B cell (primary cell): ENCODE measurements around the gene SLC44A2. TPM values are rescaled to one million over a fixed set of nuclear protein-coding genes. Genes with fewer than 3 reads are reported as not detected.

Source experiments
- ATAC-seq: fragments of 200-7000 bp; cut with Tn5 transposase; one replicate; pipeline ENCODE4 v1.10.0; 2021; ENCODE audit warnings: low read depth, mild to moderate bottlenecking, moderate number of reproducible peaks, moderate library complexity
- CTCF ChIA-PET: fragments of 350-600 bp; sonication (Branson Sonifier 250); formaldehyde crosslinking; loops from one replicate; lab custom pipeline; 2021; ENCODE audit warnings: antibody characterized with exemption, inconsistent platforms; lab: Charles Lee
- POLR2A ChIA-PET: fragments of 350-600 bp; sonication (Branson Sonifier 250); formaldehyde crosslinking; loops from one replicate; lab custom pipeline; 2021; ENCODE audit warnings: antibody characterized with exemption; lab: Charles Lee
- DNase-seq: peaks from one replicate; pipeline ENCODE4 v3.0.0; 2013
- H2AFZ ChIP-seq: 2 replicates; pipeline ENCODE4 v1.6.1; 2012; ENCODE audit warnings: mild to moderate bottlenecking, low read depth, low read length; ENCODE audit not compliant: insufficient read depth, poor library complexity, severe bottlenecking
- H3K27ac ChIP-seq, 2 donors: 1 replicate in 1 of 2; 2 replicates in 1 of 2; pipeline ENCODE4 v1.5.1; 2012 to 2013; ENCODE audit warnings: low read length in 2 of 2, mild to moderate bottlenecking in 2 of 2, moderate library complexity in 1 of 2
- H3K27me3 ChIP-seq, 4 experiments: fragments of 200-600 bp in 1 of 4; sonication (generic) in 1 of 4; replicated peaks in 1 of 4; 1 replicate in 2 of 4; 2 replicates in 2 of 4; pipeline versions ENCODE4 v1.6.1 to v1.7.0; 2013 to 2016; ENCODE audit warnings: low read length in 3 of 4, mild to moderate bottlenecking in 2 of 4, mixed read lengths in 1 of 4, moderate library complexity in 1 of 4; ENCODE audit not compliant: insufficient read depth in 4 of 4, control insufficient read depth in 3 of 4; ENCODE audit errors: control extremely low read depth in 1 of 4
- H3K36me3 ChIP-seq, 2 experiments: replicated peaks in 1 of 2; 1 replicate in 1 of 2; 2 replicates in 1 of 2; pipeline versions ENCODE4 v1.6.1 to v1.7.1; 2013; ENCODE audit warnings: low read length in 1 of 2; ENCODE audit not compliant: insufficient read depth in 2 of 2, control insufficient read depth in 1 of 2; ENCODE audit errors: control extremely low read depth in 1 of 2, extremely low read depth in 1 of 2
- H3K4me1 ChIP-seq, 2 donors: fragments of 200-600 bp in 1 of 2; sonication (generic) in 1 of 2; 1 replicate in 1 of 2; 2 replicates in 1 of 2; pipeline versions ENCODE4 v1.5.1 to v1.6.1; 2013 to 2017; ENCODE audit warnings: low read length in 2 of 2; ENCODE audit not compliant: control insufficient read depth in 2 of 2, insufficient read depth in 2 of 2
- H3K4me2 ChIP-seq: replicated peaks from 2 replicates; pipeline ENCODE3; 2012; ENCODE audit warnings: mild to moderate bottlenecking, low read depth, low read length; ENCODE audit not compliant: poor library complexity, severe bottlenecking
- H3K4me3 ChIP-seq, 5 experiments: fragments of 200-600 bp in 1 of 5; sonication (generic) in 1 of 5; 1 replicate in 3 of 5; 2 replicates in 2 of 5; pipeline versions ENCODE4 v1.5.1 to v1.7.0; 2011 to 2016; ENCODE audit warnings: low read length in 4 of 5, mild to moderate bottlenecking in 4 of 5, low read depth in 2 of 5, control low read depth in 1 of 5, moderate library complexity in 1 of 5; ENCODE audit not compliant: insufficient read depth in 1 of 5; ENCODE audit errors: control extremely low read depth in 1 of 5, extremely low read depth in 1 of 5
- H3K79me2 ChIP-seq: fragments of 200-600 bp; sonication (generic); one replicate; pipeline ENCODE4 v1.6.0; 2016; ENCODE audit warnings: low read length; ENCODE audit not compliant: control insufficient read depth, insufficient read depth
- H3K9ac ChIP-seq: fragments of 200-600 bp; sonication (generic); 2 replicates; pipeline ENCODE4 v1.6.1; 2017; ENCODE audit warnings: mild to moderate bottlenecking, low read length, moderate library complexity
- H3K9me3 ChIP-seq, 3 donors: one replicate each; pipeline versions ENCODE4 v1.6.1 to v1.7.1; 2013; ENCODE audit warnings: low read length in 2 of 3; ENCODE audit not compliant: control insufficient read depth in 2 of 3, insufficient read depth in 1 of 3; ENCODE audit errors: control extremely low read depth in 1 of 3
- H4K20me1 ChIP-seq: 2 replicates; pipeline ENCODE4 v1.6.0; 2012; ENCODE audit warnings: mild to moderate bottlenecking, low read length; ENCODE audit not compliant: insufficient read depth, control insufficient read depth, poor library complexity, severe bottlenecking
- H3K27ac Mint-ChIP-seq: one replicate; pipeline ENCODE4 v1.8.0; 2021; ENCODE audit warnings: mixed read lengths
- H3K27me3 Mint-ChIP-seq: one replicate; pipeline ENCODE4 v1.8.0; 2021; ENCODE audit warnings: mixed read lengths
- H3K4me1 Mint-ChIP-seq: one replicate; pipeline ENCODE4 v1.8.0; 2021; ENCODE audit warnings: mixed read lengths
- H3K4me3 Mint-ChIP-seq: one replicate; pipeline ENCODE4 v1.8.0; 2021; ENCODE audit warnings: mixed read lengths
- H3K9me3 Mint-ChIP-seq: one replicate; pipeline ENCODE4 v1.8.0; 2022; ENCODE audit warnings: mixed read lengths; ENCODE audit not compliant: insufficient read depth
- CTCF ChIP-seq: fragments of 200-600 bp; IDR thresholded peaks from one replicate; pipeline ENCODE4 v1.8.0; 2022; ENCODE audit warnings: antibody characterized with exemption, mild to moderate bottlenecking
- EZH2 ChIP-seq: IDR thresholded peaks from 2 replicates; pipeline ENCODE4 v1.6.1; 2012; ENCODE audit warnings: borderline replicate concordance, low read depth, mild to moderate bottlenecking, moderate library complexity, low read length; ENCODE audit not compliant: insufficient read depth, poor library complexity, severe bottlenecking
- WGBS: methylation state at CpG from one replicate; pipeline ENCODE4 v1.1.5; 2013; ENCODE audit warnings: missing lambda C conversion rate; ENCODE audit not compliant: insufficient coverage; 5-methylcytosine and 5-hydroxymethylcytosine counted together
- intact Hi-C: fragments of 100-400 bp; cut with micrococcal nuclease; formaldehyde crosslinking; loops from one replicate; pipeline ENCODE4 v1.10.0; 2022
- polyA plus RNA-seq: library from polyadenylated mRNA; depleted of rRNA; stranded (reverse); fragments of >200 nt; gene quantifications from 2 replicates; pipeline ENCODE4 v1.2.3, GENCODE V29; 2012
- total RNA-seq, 2 donors: library from RNA; stranded (reverse); fragments of 120-200 nt in 1 of 2; gene quantifications; 1 replicate in 1 of 2; 2 replicates in 1 of 2; pipeline versions ENCODE4 v1.2.3 to v1.2.4, GENCODE V29; 2013 to 2022

The SLC44A2 gene
- total and polyA plus RNA-seq, 2 donors (not counting 1 experiment from before 2014, with no cell fraction given) = 245 to 369 TPM

DNA sequence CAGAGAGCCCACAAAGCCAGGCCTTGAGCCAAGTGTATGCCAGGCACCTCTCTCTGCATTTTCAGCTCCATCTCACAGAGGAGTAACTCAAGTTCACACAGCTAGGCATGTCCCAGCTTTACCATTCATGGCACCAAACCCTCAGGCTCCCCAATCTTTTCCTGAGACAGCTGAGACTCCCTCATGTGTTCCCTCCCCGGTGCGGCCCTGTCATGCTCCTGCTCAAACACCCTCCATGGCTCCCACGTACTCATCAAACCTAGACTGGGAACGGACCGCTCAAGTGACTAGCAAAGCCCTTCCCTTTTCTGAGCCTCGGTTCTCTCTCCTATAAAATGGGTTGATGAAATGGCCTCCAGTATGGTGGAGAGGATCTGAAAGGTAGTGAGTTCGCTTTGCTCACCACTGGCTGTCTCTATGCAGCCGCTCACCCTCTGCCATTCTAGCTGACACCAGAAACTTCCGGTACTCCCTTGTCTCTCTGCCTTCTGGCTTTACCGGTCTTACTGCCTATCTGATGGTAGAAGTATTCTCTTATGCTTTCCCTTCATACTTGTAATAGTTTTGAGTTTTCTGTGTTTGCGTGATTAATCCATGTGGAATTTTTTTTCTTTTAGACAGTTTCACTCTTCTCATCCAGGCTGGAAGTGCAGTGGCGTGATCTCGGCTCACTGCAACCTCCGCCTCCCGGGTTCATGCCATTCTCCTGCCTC is 7.8 kb upstream of the SLC44A2 start:
- Histone ChIP-seq H3K4me3 (no peak overlapping the region), H3K9ac (no peak overlapping the region), H2AFZ (no peak overlapping the region), H4K20me1 (peaks cover 91% of the 10 kb centered on the region), H3K4me2 (no peak overlapping the region), H3K79me2 (peaks cover 99% of the 10 kb centered on the region), H3K36me3 (peaks cover 4 to 46% of the 10 kb centered on the region in 2 experiments), H3K27me3 (no peaks in the 10 kb centered on the region), H3K4me1 (peaks cover 13 to 51% of the 10 kb centered on the region in 2 donors), H3K27ac (peak overlapping the region in 1 of 2 donors; percentile 1), H3K9me3 (no peaks in the 10 kb centered on the region)
- ChIA-PET POLR2A (interaction anchor here (0.7 to 1.3 kb wide), 3 partner anchors 13 to 79 kb away, joined by 3 to 7 read pairs (median 3); no protein-coding TSS in a partner anchor), CTCF (interaction anchor here (0.6 to 3.8 kb wide), 7 partner anchors 9 to 1747 kb away, joined by 3 to 37 read pairs (median 4); no protein-coding TSS in a partner anchor)
- peak overlapping the region; percentile 63 for H3K27ac Mint-ChIP-seq
- ATAC-seq = no peak
- DNase-seq = no peak
- WGBS = 100% methylated on average over 5 of the region's 15 CpGs
- intact Hi-C loops = loop anchor here (5.0 kb wide), 1 partner anchor 35 kb away; no protein-coding TSS in a partner anchor
- H3K4me3 Mint-ChIP-seq = peak overlapping the region; percentile 26
- TF ChIP-seq CTCF (no peak), EZH2 (no peak)
- no peaks in the 10 kb centered on the region for H3K9me3 Mint-ChIP-seq
- H3K4me1 Mint-ChIP-seq = peaks cover 51% of the 10 kb centered on the region
- no peaks in the 10 kb centered on the region for H3K27me3 Mint-ChIP-seq

DNA sequence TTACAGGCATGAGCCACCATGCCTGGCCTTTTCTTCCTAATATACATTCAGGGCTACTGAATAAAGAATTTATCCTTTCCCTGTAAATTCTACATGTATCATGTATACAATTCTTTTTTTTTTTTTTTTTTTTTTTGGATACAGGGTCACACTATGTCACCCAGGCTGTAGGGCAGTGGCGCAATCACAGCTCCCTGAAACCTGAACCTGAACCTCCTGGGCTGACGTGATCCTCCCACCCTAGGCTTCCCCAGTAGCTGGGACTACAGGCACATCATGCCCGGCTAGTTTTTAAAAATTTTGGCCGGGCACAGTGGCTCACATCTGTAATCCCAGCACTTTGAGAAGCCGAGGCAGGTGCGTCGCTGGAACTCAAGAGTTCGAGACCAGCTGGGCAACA is 6.5 kb upstream of the SLC44A2 start:
- ATAC-seq (no peak), DNase-seq (no peak)
- intact Hi-C loops = loop anchor here (5.0 kb wide), 1 partner anchor 37 kb away; no protein-coding TSS in a partner anchor
- Mint-ChIP-seq H3K4me3 (no peak overlapping the region), H3K27me3 (no peaks in the 10 kb centered on the region), H3K4me1 (peaks cover 51% of the 10 kb centered on the region), H3K9me3 (no peaks in the 10 kb centered on the region), H3K27ac (no peak overlapping the region)
- ChIA-PET POLR2A (interaction anchor here (0.5 to 0.7 kb wide), 3 partner anchors 34 to 122 kb away, joined by 3 to 11 read pairs (median 9); no protein-coding TSS in a partner anchor), CTCF (interaction anchor here (0.6 to 5.4 kb wide), 3 partner anchors 13 to 37 kb away, joined by 4 to 37 read pairs (median 30); no protein-coding TSS in a partner anchor)
- no peak overlapping the region for H3K4me2 ChIP-seq
- no peak overlapping the region for H3K9ac ChIP-seq
- 100% methylated on average over 5 of the region's 8 CpGs for WGBS
- H3K4me3 ChIP-seq = no peak overlapping the region
- TF ChIP-seq CTCF = no peak
- no peak for TF ChIP-seq EZH2
- H2AFZ ChIP-seq = no peak overlapping the region
- H3K9me3 ChIP-seq = no peaks in the 10 kb centered on the region
- H3K36me3 ChIP-seq = peaks cover 4 to 48% of the 10 kb centered on the region in 2 experiments
- peaks cover 100% of the 10 kb centered on the region for H3K79me2 ChIP-seq
- H4K20me1 ChIP-seq = peaks cover 93% of the 10 kb centered on the region
- peaks cover 11 to 53% of the 10 kb centered on the region in 2 donors for H3K4me1 ChIP-seq
- no peaks in the 10 kb centered on the region for H3K27me3 ChIP-seq
- no peak overlapping the region for H3K27ac ChIP-seq
